ENCODE measurements around the gene MRPL39.
"Not testable (repeated sequence)": the region's sequence is repeated elsewhere in the genome, so short reads cannot be mapped to it uniquely, and the experiment has no call there.

The MRPL39 gene
- 16.0 to 29.3 (median 21.3) reads per million in 4 experiments for total RNA-seq

DNA sequence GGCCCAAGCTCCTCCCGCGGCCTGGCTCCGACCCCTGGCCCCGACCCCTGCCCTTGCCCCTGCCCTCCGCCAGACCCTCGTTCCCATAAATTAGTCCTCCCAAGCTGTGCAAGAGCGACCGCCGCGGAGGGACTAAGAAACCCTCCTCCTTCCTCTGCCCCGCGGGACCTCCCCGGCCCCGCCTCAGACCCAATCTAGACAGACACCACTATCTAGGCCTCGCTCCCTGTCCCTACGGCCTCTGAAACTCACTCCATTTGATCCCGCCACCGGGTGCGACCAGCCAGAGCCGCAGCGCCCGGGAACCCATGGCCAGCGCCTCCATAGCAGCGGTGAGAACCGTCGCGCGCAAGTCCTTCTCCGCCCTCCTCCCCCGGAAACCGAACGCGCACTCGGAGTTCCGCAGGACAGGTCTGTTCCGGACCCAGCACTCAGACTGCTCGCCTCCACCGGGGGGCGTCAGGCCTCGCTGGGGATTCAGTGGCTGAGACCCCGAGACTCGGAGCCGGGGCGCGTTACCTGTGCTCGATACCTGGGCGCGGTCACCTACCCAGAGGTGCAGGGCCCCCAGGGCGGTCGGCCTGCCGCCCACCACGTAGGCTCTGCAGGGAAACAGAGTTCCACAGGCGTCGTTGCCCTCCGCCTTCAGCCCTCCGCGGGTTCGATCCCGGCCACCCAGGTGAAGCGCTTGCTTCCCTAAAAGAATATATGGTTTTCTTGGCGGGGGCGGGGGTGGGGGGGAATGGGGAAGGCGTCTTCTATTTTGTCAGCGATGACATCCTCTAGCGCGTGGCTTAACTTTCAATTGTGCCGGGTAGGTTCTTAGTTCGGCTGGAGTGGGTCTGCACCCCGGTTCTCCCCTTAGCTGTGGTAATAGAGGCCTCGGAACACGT, at the start of gene MRPL39:
MRPL39 (minus strand) TSS at position 331 of the 893 bp plus-strand sequence; CDS start at position 325, 6 bp downstream.
- peak; percentile 73 for DNase-seq

DNA sequence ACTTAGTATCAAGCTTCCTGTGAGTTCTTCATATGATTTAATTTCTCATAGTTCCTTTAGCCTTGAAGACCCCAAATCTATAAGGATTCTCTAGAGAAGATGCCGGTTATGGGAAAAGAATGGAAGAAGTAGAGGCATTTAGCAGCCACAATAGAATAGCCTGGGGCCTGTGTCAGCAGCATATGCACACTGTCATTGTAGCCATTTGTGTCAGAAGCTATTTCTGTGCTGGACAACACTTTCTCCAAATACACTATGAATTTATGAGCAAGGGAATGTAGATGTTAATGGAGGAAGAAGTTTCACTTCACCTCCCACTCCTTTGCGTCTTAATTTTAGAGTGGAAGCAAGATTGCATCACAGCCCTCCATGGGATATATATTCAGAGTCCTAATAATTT, 49.1 kb upstream of the MRPL39 start:
- no peak for DNase-seq

DNA sequence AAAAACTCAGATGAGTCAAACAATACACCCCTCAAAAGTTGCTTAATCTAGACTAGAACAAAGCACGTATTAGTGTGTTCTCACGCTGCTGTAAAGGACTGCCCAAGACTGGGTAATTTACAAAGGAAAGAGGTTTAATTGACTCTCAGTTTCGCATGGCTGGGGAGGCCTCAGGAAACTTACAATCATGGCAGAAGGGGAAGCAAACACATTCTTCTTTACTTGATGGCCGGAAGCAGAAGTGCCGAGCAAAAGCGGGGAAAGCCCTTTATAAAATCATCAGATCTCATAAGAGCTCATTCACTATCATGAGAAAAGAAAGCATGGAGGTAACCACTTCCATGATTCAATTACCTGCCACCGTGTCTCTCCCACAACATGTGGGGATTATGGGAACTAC, 41.9 kb upstream of the MRPL39 start:
- DNase-seq = no peak

DNA sequence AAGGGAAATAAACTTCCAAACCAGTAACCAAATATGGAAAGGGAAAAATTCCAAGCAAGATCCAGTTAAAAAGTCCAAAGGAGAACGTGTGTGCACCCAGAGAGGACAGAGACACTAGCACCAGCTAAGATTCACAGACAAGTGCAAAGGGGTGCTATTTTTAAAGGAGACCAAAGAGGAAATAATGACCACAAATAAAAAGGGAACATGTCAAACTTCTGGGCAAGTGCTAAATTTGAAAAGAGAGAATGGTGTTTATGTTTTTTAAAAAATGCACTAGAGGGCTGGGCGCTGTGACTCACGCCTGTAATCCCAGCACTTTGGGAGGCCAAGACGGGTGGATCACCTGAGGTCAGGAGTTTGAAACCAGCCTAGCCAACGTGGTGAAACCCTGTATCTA, 40.4 kb upstream of the MRPL39 start:
- DNase-seq = no peak

DNA sequence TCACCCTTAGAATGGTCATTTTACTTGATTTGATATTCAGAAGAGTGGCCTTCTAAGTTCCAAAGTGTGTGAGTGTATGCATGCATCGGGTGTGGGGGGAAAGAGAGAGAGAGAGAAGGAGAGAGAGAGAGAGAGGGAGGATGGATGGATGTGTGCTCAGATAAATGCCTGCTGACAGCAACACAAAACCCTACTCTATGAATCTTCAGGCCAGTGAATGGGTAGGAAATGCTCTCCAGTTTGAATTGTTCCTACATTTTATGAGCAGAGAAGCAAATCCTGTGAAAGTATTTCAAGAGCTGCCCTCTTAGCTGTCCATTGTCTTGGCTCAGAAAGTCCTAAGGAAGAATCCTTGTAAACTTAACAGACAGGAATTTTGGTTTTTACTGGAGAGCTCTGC, 39.2 kb upstream of the MRPL39 start:
- no peak for DNase-seq

DNA sequence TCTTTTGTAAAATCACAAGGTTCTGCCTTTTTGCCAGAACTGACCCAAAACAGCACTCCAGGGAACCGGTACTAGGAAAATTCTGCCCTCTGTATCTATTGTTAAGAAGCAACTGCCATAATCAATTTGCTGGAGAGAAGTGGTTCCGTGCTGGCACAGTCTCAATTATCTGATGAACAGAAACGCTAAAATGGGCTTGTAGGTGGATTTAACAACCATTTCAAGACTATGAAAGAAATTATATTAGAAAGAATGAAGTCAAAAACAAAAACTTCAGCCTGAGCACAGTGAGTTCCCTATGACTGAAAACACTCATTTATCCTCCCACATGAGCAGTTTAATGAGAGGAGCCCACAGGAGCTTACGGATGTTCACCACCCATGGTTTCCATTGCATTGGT, 36.2 kb upstream of the MRPL39 start:
- DNase-seq = no peak

DNA sequence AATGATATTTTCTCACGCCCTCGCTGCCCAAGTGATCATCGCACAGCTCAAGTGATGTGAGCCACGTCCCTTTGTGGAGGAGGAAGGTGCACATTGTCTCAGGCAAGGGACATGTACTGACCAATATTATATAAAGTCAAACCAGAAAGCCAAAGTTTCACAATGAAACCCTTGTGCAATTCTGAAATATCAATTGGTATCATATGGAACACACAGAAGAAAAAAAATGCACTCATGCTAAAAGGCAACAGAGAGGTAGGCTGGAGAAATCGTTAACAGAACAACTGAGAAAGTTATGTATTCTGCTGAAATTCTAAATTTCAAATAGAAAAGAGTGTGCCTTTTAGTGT, 33.6 kb upstream of the MRPL39 start:
- no peak for DNase-seq

DNA sequence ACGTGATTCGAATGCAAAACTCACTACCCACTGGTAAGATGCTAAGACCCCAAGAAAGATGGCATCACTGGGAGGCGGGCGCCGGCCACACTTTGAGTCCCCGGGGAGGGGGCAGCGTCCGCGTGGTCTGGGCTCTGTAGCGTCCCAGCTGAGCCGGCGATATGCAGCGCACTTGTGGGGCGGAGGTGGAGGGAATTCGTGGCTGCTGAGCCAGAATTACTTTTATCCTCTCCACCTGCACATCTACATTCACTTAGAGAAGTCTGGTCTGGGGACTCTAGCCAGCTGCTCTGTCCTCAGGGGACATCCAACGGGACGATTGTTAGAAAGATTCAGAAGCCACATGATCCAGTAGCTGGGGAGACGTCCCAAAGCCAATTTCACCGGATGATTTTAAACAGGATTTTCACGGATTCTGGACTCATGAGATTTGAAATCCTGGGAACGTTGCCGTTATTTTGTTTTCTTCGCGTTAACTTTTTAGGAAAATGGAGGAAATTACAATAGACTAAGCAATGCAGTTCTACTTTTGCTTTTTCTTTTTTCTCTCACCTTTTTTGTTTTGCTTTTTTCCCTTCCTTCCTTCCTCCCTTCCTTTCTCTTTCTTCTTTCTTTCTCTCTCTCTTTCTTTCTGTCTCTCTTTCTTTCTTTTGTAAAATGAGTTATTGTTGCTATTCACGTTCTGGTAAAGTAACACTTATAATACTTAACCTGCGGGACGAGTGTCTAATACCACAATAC, 33.1 kb upstream of the MRPL39 start:
- DNase-seq = no peak

DNA sequence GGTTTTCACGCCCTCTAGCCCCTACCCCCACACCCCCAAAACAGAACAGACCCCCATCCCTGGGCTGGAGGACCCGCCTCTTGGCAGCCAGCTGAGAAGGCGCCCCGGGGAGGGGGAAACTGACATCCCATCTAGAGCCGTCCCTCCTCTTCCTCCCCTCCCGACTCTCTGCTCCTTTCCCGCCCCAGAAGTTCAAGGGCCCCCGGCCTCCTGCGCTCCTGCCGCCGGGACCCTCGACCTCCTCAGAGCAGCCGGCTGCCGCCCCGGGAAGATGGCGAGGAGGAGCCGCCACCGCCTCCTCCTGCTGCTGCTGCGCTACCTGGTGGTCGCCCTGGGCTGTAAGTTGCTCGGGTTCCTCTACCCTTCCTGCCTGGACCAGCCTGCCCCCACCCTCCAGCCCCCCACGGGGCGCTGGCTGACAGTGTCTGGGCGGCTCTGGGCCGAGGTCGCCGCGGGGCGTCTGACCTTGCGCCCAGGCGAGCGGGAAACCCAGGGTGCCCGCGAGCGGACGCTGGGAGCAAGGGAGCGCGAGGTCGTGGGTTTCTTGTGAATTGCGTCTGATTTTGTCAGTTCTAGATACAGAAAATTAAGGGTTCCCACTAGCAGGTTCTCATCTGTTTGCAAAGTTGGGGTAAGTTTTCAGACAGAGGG, 32.4 kb upstream of the MRPL39 start:
- peak; percentile 8 for DNase-seq

DNA sequence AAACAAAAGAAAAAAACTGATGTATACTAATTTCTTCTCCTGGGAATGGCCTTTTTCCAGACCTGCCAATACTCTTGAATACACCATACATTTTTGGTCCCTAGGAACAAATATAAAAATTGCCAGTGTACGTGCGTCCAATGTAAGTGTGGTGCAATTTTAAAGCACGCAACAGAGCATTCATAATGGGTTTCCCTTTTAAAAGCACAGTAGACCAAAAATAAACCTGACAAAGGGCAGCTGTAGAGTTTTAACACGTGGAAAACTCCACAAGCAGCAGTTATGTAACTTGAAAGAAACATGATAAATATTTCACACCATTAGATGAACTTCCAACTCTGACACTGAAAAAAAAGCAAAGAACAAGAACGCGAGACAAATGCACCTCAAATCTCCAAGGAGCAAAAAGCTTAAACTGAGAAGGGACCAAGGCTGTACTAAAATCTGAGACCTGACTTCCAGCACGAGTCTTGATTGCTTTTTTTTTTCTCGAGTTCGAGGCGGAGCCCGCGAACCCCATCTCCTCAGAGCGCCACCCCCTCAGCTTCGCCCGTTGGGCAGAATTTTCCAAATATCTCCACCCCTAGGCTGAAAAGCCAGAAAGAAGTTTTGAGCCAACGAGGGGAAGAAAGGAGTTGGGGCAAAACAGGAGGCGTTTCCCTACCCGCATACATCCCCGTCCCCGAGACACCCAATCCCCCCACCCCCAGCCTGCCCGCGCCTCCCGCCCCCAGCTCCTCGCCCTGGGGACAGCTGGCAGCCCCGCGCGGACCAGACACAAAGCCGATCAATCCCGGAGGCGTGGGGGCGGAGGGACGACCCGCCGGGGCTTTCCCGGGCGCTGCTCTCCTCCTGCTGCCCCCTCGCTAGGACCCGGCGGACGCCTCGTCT, 31.6 kb upstream of the MRPL39 start, which contains the start of gene JAM2:
JAM2 (plus strand) TSS at position 599 of the 891 bp plus-strand sequence. CDS start 564 bp downstream, outside the sequence.
- DNase-seq = peak; percentile 8

DNA sequence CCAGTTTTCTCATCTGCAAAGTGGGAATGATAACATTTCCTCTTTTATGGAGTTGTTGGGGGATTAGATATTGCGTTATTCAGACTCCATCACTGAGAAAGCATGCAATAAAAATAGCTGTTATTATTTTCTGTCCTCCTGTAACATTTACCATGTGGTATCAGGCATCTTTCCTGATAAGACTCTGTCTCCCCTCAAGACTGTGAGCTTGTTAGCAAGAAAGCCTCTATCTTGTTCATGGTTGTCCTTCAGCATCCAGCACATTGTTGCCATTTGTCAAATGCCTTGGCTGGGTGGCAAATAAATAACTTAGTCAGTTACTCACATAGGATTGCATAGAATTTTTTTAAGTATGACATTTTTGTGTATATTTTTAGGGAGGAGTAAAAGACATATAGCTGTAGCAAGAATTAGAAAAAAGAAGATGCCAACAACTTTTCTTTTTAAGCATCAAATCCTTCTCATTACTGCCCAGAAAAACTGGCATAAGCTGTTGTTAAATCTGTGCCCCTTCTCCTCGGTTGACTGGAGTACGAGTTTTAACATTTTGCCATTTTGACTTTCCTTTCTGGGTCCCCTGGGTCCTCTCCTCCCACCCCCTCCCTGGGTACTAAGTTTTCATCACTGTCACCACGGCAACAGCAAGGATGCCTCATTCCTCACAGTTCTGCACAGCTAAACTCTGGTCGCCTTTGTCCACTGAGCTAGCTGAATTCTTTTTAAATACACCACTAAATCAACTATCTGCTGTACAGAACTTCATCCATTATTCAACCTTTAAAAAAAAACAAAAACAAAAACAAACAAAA, 30.8 kb upstream of the MRPL39 start:
- no peak for DNase-seq

DNA sequence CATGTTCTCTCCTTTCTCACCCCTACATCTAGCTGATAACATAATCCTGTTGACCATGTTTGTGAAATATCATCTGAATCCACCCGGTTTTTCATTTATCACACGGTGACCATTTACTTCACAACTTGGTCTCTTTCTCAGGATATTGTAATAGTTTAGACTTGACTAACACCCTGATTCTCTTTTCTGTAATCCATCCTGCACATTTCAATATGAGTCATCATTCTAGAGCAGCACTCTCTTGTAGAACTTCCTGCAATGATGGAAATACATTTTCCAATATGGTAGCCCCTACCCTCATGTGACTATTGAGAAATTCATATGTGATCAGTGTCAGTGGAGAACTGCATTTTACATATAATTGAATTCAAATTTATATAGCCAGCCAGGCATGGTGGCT, 29.4 kb upstream of the MRPL39 start:
- no peak for DNase-seq

DNA sequence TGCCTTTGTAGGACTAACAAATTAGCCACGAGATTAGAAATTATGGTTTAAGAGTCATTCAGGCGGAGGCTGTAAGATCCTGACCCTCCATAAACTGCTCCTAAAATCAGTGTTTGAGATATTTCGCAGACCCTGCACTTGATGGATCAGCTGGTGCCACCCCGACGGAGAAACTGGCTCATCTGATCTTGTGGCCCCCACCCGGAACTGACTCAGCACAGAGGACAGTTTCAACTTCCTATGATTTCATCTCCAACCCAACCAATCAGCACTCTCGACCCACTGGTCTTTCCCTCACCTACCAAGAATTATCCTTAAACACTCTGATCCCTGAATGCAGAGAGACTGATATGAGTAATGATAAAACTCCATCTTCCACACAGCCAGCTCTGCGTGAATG, 28.0 kb upstream of the MRPL39 start:
- no peak for DNase-seq

DNA sequence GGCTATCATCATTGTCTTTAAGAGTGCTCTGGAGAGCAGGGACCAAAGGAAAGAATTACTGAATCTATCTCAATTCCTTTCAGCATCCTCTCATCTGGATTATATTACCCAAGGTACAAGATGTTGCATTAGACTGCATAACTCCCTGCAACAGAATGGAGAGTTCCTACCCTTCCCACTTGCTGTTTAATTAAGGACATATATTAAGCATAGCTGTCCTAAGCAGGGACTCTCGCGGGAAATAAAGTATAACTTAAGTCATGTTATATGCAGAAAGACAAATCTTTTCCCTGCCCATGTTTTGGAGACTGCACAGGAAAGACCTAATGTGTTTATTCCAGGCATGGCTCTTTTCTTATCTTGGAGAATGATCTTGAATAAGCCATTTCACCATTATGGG, 25.0 kb upstream of the MRPL39 start:
- DNase-seq = no peak

DNA sequence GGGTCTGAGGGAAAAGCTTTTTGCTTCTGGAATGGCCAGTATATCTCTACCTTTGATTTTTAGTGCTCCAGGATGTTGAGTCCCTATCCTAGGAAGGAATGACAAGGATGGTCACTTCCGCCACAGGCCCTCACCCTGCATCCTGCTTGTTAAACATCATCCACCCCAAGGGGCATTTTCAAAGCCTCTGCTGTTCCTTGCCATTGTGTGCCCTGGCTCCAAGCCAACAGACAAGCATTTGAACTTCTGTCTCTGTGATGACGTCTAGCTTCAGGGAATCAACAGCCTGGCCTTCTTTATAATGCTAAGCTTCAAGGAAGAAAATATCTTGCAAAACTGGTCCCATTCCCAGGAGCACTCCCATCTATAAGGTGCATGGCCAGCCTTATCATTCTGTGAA, 19.5 kb upstream of the MRPL39 start:
- no peak for DNase-seq

DNA sequence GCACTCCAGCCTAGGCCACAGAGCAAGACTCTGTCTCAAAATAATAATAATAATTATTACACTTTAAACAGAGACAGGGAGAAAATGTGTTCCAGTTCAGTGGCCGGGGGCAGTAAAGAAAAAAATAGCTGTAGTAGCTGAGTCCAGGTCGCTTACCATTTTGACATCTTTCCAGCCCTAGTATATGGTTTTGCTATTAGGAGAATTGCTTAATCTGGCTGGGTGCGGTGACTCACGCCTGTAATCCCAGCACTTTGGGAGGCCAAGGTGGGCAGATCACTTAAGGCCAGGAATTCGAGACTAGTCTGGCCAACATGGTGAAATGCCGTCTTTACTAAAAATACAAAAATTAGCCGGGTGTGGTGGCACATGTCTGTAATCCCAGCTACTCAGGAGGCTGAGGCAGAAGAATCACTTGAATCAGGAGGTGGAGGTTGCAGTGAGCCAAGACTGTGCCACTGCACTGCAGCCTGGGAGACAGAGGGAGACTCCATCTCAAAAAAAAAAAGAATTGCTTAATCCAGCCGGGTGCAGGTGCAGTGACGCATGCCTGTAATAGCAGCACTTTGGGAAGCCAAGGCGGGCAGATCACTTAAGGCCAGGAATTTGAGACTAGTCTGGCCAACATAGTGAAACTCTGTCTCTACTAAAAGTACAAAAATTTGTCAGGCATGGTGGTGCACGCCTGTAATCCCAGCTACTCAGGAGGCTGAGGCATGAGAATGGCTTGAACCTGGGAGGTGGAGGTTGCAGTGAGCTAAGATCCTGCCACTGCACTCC, 18.7 kb upstream of the MRPL39 start:
- DNase-seq = not testable (repeated sequence)

DNA sequence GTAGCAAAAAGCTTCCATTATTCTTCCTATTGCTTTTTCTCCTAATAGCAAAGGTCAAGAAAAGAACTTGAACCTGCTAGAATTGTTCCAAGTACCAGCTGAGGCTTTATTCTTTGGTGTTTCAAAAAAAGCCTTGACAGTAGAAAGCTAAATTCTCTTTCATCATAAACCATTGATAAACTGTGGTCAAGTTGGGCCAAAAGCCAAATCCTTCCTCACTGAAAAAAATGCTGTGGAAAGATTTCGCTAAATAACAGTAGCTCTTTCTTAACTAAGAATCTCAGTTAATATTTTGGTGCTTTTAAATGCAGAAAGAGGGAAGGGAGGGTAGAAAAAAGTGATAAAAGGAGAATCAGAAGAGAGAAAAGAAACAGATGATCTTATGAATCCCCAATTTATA, 17.8 kb upstream of the MRPL39 start:
- DNase-seq = no peak

DNA sequence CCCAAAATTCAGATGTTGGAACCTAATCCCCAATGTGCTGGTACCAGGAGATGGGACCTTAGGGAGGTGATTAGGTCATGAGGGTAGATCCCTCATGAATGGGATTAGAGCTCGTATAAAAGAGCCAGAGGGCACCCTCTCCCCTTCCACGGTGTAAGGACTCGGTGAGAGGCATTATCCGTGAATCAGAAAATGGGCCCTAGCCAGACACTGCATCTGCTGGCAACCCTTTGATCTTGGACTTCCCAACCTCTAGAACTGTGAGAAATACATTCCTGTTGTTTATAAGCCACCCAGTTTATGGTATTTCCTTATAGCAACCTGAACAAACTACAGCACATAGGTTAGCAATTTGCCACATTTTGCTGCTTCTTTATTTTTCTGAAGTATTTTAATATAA, 17.2 kb upstream of the MRPL39 start:
- DNase-seq = no peak

DNA sequence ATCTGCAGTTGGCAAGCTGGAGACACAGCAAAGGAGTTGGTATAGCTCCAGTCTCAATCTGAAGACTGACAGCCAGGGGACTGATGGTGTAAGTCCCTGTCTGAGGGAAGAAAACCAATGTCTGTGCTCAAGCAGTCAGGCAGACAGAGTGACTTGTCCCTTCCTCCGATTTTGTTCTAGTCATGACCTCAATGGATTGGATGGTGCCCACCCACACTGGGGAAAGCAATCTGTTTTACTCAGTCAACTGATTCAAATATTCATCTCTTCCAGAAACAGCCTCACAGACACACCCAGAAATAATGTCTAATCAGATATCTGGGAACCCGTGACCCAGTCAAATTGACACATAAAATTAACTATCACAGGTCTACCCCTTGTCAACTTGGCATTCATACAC, 11.9 kb upstream of the MRPL39 start:
- no peak for DNase-seq

DNA sequence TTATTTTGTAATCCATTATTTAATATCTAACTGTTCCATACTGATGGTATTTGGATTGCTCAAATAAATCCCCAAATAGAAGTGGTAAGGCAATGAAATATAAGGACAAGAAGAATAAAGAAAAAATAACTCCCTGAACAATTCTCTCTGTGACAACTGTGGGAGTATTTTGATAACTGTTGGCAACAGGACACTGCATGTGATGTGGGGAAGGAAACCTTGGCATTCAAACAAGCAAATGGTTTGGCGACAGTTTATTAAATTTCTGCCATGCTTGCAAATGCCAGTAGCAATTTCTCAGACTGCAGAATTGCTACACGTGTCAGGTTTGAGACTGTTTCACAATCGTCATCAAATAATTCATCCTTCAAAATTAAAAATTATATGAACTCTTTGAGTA, 8.6 kb upstream of the MRPL39 start:
- no peak for DNase-seq

DNA sequence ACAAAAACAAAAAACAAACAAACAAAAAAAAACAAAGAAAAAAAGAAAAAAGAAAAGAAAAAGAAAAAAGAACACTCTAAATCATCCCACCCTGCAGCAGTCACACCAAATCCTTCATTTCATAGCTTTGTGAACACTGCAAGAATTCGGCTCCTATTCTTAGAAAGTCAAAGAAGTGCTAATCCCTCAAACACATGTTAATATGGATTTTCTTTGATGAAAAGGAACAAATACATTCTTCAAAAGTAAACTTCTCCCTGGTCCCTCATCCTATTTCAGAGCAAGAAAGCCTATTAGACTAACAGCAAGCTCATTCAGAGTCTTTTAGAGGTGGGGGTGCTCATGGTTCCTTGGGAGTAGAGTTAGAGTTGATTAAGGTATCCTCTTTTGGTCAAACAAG, 7.2 kb upstream of the MRPL39 start:
- DNase-seq = no peak
